Measurements from ENCODE around the gene TRAF3IP1.
"Not testable (repeated sequence)": the region's sequence is repeated elsewhere in the genome, so short reads cannot be mapped to it uniquely, and the experiment has no call there.

Gene TRAF3IP1

DNA sequence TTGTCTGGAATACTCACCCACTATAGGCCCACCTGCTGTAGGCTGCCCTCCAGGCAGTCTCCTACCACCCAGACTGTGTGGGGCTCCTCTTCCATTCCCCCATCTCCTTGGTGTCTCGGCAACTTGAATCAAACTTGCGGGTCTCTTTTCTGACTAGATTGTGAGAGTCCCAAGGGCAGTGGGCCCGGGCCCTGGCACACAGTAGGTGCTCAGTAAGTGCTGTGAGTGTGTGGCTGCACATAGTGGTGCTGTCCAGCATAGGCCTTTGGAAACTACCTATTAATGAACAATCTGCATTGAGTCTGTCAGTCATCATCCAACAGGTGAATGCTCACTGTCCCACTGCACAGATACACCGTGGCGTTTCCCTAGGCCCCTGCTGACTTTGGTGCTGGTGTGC is 62.8 kb downstream of the TRAF3IP1 start:
- no peak for DNase-seq

DNA sequence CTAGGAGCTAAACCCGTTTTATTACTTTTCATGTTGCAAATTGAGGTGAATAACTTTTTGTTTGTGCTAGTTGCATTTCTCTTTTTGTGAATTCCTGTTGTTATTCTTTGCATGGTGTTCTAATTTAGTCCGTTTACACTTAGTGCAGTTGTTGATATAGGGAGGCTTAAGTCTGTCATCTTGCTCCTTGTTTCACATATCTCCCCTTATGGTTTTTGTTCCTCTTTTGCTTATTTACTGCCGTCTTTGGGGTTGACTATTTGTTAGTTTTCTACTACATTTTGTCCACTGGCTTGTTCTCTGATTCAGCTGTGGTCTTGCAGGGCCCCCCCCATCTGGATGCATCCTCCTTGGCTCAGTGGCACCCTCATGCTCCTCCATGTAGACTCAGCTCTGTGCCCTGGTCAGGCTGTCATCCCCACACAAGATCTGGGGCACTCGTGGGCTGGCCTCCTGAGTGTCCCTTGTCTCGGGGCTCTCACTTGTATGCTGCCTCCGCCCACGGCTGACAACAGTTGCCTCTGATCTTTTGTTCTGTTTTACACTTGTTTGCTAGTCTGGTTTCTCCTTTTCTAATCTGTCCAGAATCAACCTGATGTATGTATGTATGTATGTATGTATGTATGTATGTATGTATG is 63.5 kb downstream of the TRAF3IP1 start:
- DNase-seq = no peak

GRCh38 chr2:238387332-238387731 is 67.0 kb downstream of the TRAF3IP1 start:
- DNase-seq = no peak

GRCh38 chr2:238388794-238389193 is 68.5 kb downstream of the TRAF3IP1 start:
- DNase-seq = no peak

GRCh38 chr2:238389988-238390589 is 69.8 kb downstream of the TRAF3IP1 start:
- no peak for DNase-seq

DNA sequence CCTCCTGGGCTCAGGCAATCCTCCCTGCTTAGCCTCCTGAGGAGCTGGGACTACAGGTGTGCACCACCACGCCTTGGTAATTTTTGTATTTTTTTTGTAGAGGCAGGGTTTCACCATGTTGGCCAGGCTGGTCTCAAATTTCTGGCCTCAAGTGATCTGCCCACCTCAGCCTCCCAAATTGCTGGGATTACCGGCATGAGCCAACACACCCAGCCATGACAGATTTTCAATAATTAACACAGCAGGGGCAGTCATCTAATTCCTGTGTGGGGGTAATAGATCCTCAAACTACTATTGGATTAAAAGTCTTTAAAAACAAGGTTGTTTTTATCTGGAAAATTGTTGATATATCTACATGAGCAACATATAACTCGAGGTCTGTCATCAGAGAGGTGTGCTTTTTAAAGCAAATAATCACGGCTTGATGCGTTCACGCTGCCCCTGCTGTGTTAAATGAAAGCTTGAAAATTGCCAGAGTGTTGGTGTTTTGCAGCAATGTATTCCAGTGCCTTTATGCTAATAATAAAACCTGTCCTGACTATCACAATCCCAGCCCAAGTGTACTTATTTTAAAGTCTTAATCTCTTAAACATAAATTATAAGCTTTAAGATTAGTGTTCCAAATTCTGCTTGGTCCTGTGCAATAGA is 70.8 kb downstream of the TRAF3IP1 start:
- DNase-seq = no peak

- DNase-seq = no peak
Measured at GRCh38 chr2:238396663-238397062, 76.3 kb downstream of the TRAF3IP1 start.

- no peak for DNase-seq
Measured at GRCh38 chr2:238397356-238397755, 77.0 kb downstream of the TRAF3IP1 start.

- DNase-seq = no peak
Measured at GRCh38 chr2:238398577-238398976, 78.3 kb downstream of the TRAF3IP1 start.

- DNase-seq = no peak
Measured at GRCh38 chr2:238399094-238399493, 78.8 kb downstream of the TRAF3IP1 start.

DNA sequence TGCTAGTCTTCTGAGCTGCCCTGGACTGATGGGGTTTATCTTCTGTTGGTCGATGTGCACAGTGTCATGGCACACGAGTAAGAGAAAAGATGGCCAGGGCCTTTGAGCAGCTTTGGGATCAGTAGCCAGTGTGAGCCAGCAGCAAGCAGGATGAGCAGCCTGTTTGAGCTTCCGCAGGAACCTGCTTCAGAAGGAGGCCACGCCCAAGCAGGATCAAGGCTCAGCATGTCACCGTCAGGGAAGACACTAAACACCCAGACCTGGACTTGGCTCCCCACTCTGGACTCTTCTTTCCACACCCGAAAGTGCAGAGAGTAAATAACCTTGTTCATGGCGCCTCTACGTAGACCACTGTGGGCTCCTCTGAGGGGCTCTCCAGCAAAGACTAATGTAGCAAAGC is 81.2 kb downstream of the TRAF3IP1 start:
- no peak for DNase-seq

- no peak for DNase-seq
Measured at GRCh38 chr2:238403632-238404405, 83.5 kb downstream of the TRAF3IP1 start.

DNA sequence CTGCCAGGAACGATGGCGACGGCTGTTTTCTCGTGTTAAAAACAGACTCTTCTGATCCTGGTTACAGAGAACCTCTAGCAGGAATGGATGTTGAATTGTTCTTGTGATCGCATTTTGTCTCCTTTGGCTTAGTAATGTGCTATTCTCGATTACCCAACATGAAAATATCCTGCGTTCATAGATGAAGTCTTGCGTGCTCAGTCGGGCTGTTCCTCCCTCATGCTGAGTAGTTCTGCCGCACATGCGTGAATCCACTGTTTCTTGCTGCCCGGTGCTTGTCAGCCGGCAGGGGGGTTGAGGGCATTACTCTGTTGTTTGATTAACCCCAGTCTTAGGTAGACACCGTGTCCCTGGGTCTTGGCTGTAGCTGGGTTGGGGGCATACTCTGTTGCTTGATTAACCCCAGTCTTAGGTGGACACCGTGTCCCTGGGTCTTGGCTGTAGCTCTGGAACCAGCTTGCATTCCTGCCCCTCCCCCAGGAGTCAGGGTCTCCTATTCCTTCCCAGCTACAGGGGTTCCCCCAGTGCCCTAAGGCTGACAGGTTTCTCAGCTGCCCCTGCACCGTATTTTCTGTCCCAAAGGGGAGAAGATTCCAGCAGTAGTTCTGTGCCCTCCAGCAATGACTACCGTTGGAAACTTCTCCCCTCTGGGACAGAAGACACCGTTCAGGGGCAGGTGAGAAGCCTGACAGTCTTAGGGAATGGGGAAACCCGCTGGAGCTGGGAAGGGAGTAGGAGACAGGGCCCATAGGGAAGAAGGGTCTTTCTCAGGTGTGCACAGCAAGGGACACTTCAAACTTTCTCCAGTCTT is 84.3 kb downstream of the TRAF3IP1 start:
- DNase-seq = no peak

- not testable (repeated sequence) for DNase-seq
Measured at GRCh38 chr2:238405217-238405555, 84.9 kb downstream of the TRAF3IP1 start.

GRCh38 chr2:238406221-238406997 is 86.1 kb downstream of the TRAF3IP1 start:
- no peak for DNase-seq

DNA sequence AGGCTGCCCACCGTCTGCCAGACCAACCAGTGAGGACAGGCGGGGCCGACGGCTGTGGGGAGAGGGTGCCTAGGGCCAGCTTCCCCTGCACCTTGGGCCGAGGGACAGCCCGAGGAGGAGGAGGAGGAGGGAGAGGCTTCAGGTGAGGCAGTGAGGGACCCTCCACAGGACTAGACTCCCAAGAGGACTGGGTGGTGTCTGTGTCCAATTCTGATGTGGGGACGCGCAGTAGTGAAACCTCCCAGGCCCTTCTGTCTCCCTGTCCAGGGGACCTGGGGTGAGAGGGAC is 86.6 kb downstream of the TRAF3IP1 start:
- DNase-seq = no peak

DNA sequence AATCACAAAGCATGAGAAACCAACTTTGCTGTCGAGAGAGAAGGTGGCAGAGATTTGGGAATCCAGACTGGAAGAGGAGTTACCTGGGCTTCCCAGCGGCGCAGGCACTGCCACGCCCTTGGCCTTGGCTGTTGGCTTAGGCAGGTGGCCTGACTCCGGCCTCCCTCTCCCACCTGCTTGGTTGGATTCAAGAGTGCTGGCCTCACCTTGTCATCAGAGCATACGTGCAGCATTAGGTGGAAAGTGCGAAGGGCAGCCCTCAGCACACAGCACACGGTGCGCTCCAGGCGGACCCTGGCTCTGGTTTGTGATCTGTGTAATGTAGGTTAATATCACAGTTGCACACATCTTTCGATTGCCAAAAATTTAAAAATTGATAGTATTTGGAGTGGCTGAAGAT is 87.2 kb downstream of the TRAF3IP1 start:
- no peak for DNase-seq

DNA sequence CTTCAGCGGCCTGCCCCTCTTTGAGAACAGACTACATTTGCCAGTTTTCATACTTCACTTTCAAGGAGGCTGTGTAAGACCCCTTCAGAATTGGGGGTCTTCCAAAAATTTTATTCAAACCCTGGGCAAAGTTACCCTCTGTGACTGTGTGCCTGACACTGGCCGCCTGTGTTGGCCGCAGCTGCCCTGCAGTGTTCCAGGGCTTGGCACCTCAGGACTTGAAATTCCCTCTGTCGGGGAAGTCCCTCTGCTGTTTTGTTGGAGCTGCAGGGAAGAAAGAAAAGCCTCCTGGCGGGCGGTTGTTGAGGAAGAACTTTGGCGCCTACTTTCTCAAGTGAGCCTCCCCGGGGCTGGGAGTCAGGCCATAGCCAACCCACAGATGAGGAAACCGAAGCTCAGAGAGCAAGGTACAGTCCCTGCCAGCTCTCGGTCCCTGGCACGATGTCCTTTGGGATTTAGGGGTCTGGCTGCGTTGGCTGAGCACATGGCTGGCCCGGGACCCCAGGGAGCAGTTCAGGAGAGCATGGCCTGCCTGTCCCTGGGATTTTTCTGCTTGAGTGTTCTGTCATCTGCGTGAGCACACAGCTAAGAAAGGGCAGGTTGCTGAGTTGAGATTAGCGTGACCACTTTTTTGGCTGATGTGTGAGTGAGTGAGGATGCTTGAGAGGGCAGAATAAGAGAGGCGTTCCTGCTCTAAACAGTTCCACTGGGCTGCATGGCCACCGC is 88.5 kb downstream of the TRAF3IP1 start:
- no peak for DNase-seq

- no peak for DNase-seq
Measured at GRCh38 chr2:238409341-238410199, 89.3 kb downstream of the TRAF3IP1 start.

GRCh38 chr2:238412067-238412767 is 91.9 kb downstream of the TRAF3IP1 start:
- DNase-seq = no peak

Data from activated CD4-positive, alpha-beta T cell treated with anti-CD3 and anti-CD28 coated beads, Interleukin-10, Interleukin-2, amounts not matched to agents 100 ng/mL and 50 ng/mL, durations not matched to agents 16 hours and 8 hours (primary cell).